Measurements from ENCODE around the gene PEF1.

GRCh38 chr1:31685795-31686194, 41.1 kb upstream of the PEF1 start:
- TF ChIP-seq CTCF (IDR thresholded peaks at IDR 0.05 in 4 of 5, conservative IDR thresholded peaks at IDR 0.05 in 1 of 5) = no peak
- no peak for TF ChIP-seq POLR2A (IDR thresholded peaks at IDR 0.05)
